HG03460 (cell line): Measurements from ENCODE around the gene CDH13.

Source experiments
- ATAC-seq: cut with Tn5 transposase; IDR thresholded peaks from one replicate; pipeline ENCODE4 v1.9.1; 2021; ENCODE audit not compliant: unreplicated experiment

CDH13 gene

GRCh38 chr16:83027973-83028372, 401.2 kb downstream of the CDH13 start:
- ATAC-seq: no peak

DNA sequence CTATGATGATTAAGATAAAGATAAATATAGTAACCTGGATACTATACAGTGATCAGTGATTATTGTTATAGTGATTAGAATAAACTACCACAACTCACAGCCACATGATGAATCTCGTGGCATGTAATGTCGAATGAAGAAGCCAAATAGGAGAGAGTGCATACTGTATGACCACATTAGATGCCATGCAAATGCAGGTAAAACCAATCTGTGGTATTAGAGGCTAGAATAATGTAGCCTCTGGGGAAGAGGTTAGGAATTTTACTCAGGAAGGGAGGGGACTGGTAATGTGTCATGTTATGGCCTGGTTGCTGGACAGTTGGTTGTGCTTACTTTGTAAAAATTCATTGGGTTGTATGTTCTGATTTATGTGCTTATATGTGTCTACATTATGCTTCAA, 402.7 kb downstream of the CDH13 start:
- no peak for ATAC-seq

- ATAC-seq: no peak
Observed at GRCh38 chr16:83031524-83031923, 404.8 kb downstream of the CDH13 start.

DNA sequence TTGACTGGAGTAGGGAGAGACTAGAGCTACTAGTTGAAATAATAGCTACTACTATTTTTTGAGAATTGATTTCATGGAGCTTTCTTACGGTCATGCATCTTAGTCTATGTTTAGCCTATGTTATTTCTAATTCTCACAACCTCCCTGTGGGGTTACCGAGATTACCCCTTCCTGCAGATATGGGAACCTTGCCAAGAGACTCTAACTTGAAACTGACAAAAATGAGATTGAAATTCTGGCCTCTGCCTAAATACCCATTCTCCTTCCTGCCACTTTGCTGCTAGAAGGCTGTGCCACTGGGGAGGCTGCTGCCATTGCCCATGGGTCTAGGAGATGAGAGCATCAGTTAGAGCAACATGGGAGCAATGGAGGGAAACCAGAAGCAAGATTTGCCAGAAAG, 410.3 kb downstream of the CDH13 start:
- ATAC-seq: no peak

- ATAC-seq: no peak
Observed at GRCh38 chr16:83037884-83038283, 411.1 kb downstream of the CDH13 start.

DNA sequence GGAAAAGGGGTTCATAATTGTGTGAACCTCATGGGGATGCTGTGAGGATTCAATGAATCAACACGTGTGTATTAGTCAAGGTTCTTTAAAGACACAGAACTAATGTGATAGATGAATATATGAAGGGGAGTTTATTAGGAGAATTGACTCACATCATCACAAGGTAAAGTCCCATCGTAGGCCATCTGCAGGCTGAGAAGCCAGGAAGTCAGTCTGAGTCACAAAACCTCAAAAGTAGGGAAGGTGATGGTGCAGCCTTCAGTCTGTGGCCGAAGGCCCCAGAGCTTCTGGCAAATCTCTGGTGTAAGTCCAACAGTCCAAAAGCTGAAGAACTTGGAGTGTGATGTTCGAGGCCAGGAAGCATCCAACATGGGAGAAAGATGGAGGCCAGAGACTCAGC, 413.4 kb downstream of the CDH13 start:
- ATAC-seq: no peak

GRCh38 chr16:83044589-83044988, 417.8 kb downstream of the CDH13 start:
- no peak for ATAC-seq

DNA sequence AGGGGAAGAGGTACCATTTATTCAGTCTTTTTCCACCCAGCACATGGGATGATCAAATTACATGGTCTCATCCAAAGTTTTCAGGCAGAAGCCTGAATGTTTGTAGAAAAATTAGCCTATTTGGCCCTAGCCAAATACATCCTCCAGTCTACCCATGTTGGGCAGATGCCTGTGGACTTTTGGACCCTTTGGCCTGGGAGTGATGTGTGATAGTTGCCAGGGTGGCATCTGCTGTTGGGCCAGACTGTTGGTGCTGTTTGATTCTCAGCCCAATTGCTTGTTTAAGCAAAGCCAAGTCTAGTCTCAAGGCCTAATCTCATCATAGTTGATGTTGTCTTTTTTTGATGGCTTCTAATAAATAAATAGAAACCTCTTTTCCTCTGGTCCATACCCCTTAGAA, 419.0 kb downstream of the CDH13 start:
- ATAC-seq: no peak

- ATAC-seq: no peak
Observed at GRCh38 chr16:83046664-83047063, 419.9 kb downstream of the CDH13 start.

- no peak for ATAC-seq
Observed at GRCh38 chr16:83051451-83051850, 424.7 kb downstream of the CDH13 start.

- ATAC-seq: no peak
Observed at GRCh38 chr16:83054283-83054682, 427.5 kb downstream of the CDH13 start.

GRCh38 chr16:83058376-83058775, 431.6 kb downstream of the CDH13 start:
- ATAC-seq: no peak

- ATAC-seq: no peak
Observed at GRCh38 chr16:83059237-83059636, 432.5 kb downstream of the CDH13 start.

DNA sequence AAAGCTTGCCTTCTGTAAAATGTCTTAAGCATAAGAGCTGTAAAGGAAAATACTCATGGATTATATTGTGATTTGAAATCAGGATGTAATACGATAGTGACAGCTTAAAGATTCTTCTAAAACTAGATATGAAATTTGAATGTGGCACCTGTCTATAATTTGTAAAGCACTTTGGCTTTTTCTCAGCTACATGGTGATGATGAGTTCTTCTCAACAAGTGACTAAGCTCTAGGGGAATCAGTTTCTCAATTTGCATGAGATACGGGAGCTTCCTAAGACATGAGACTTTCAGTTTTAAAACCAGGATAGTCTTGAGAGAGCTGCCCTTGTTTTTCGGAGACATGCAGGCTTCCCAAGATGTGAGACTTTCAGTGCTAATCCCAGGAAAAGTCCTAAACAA, 439.2 kb downstream of the CDH13 start:
- ATAC-seq: no peak

DNA sequence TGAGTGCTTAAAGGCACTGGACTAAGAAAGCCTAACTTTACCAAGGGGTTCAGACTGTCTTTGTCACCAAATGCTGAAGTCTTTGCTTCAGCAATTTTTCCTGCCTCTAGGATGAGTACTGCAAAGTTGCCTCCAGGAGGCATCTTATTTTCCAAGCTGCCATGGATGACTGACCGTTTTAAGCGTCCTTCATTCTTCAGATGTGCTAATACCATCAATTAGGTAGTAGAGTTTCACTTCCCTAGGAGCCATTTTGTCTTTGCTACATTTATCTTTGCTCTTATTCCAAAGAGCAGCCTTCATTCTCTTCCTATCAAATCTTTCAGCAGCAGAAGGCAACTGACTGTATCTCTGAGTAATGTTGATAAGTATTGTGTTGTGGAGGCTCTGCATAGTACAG, 440.1 kb downstream of the CDH13 start:
- no peak for ATAC-seq

DNA sequence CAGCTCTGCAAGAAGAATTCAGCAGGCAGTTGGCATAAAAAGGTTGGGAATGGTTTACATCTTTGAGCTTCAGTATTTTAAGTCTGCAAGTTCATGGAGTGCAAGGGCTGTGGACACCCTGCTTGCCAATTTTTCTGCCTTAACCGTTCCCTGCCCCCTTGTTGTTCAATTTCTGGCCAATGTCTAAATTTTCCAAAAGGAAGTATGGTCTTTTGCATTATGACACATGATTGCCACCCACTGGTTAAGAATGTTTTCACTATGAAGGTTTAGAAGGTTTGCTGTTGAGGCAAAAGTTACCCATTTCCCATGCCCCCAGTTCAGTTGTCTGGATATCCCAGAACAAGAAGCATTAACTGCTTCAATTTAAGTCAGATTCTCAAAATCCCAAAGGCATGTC, 441.9 kb downstream of the CDH13 start:
- no peak for ATAC-seq

- ATAC-seq: no peak
Observed at GRCh38 chr16:83070416-83071209, 443.8 kb downstream of the CDH13 start.

DNA sequence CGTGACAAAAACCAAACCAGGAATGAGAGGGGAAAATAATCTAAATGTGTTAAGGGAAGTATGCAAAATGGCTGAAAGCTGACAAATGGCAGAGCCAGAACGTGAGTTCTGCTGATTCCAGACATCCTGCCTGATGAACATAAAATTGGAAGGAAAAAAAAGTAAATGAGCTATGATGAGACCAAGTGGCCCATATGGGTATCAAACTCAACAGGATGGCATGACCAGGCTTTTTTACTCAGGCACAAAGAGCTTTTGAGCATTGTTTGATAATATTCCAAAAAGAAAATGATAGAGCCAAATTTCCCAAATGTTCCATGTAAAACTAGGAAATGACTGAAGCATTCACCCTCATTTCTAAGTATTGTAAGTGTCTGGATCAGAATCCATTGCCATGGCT, 449.2 kb downstream of the CDH13 start:
- no peak for ATAC-seq

GRCh38 chr16:83083361-83083760, 456.6 kb downstream of the CDH13 start:
- no peak for ATAC-seq

GRCh38 chr16:83085660-83086059, 458.9 kb downstream of the CDH13 start:
- no peak for ATAC-seq

GRCh38 chr16:83095941-83096692, 469.3 kb downstream of the CDH13 start:
- ATAC-seq: no peak

DNA sequence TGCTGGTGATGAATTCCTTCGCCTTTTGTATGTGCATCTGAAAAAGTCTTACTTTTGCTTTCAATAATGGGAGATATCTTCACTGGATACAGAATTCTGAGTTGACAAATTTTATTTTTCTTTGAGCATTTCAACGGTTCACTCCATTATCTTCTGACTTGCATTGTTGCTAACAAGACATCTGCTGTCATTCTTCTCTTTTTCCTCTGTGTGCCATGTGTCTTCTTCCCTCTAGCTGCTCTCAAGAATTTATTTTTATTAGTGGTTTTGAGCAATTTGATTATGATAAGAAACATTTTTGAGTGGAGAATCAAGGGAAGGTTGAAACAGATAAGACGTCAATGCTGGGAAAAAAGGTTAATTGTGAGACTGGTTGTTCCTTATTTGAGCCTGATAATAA, 471.8 kb downstream of the CDH13 start:
- no peak for ATAC-seq

DNA sequence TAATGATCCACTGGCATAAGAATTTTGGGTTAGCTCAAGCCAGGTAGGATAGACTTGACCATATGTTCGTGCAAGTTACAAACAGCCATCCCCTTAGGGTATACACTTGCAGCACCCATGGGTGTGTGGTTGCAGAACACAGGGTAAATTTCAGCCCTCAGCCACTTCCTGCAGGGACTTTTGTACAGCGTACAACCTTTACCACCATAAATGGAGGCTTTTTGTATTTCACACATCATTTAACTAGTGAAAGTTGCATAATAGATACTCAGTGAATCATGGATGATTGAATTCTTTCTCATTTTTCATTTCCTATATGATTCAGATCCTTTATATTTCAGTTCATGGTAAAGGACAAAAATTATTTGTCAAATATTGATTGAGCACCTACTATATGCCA, 473.9 kb downstream of the CDH13 start:
- no peak for ATAC-seq
